ENCODE measurements around the gene IFI27.

- TF ChIP-seq EZH2 (IDR thresholded peaks at IDR 0.05) (no peak), POLR2AphosphoS5 (IDR thresholded peaks at IDR 0.05; ENCODE audit: borderline replicate concordance, low read depth, low read length) (no peak)
Measured at GRCh38 chr14:94062344-94062940, 48.1 kb upstream of the IFI27 start.

Data from SK-N-MC (cell line).